ENCODE data around the gene C1orf52.

C1orf52 gene

GRCh38 chr1:85200463-85201339, 58.8 kb downstream of the C1orf52 start, which contains the start of gene SYDE2:
Gene SYDE2 (minus strand): TSS chr1:85201016. CDS start chr1:85200996, 20 bp downstream.
- Histone ChIP-seq H3K27ac (ENCODE audit: low read depth, low read length) (no peak within 1 kb of the TSS), H3K4me1 (ENCODE audit: control insufficient read depth, low read length) (peaks cover 10% of the 10 kb centered on the region), H3K79me2 (ENCODE audit: control insufficient read depth, low read length) (no peaks in the 10 kb centered on the region), H3K9me2 (replicated peaks; ENCODE audit: control insufficient read depth, low read length) (no peaks in the 10 kb centered on the region), H3K4me3 (ENCODE audit: low read length) (peak within 1 kb of the TSS; percentile 68), H3K27me3 (ENCODE audit: control insufficient read depth, low read length) (peaks cover 50% of the 10 kb centered on the region), H3F3A (ENCODE audit: control insufficient read depth, insufficient read depth) (no peaks in the 10 kb centered on the region), H3K9me3 (ENCODE audit: control insufficient read depth, insufficient read depth, low read length) (no peaks in the 10 kb centered on the region), H3K4me2 (ENCODE audit: low read length) (peak within 1 kb of the TSS; percentile 80), H3K36me3 (ENCODE audit: control insufficient read depth, low read length) (no peaks in the 10 kb centered on the region), H4K20me1 (ENCODE audit: control insufficient read depth, insufficient read depth, low read depth, low read length) (no peaks in the 10 kb centered on the region)
- TF ChIP-seq CTCF (IDR thresholded peaks at IDR 0.05; ENCODE audit: low read depth, low read length, poor library complexity, severe bottlenecking) (no peak), EZH2phosphoT487 (IDR thresholded peaks at IDR 0.05; ENCODE audit: borderline replicate concordance, low read length) (no peak)
